Measurements from ENCODE around the gene ARID1A.

ARID1A gene

DNA sequence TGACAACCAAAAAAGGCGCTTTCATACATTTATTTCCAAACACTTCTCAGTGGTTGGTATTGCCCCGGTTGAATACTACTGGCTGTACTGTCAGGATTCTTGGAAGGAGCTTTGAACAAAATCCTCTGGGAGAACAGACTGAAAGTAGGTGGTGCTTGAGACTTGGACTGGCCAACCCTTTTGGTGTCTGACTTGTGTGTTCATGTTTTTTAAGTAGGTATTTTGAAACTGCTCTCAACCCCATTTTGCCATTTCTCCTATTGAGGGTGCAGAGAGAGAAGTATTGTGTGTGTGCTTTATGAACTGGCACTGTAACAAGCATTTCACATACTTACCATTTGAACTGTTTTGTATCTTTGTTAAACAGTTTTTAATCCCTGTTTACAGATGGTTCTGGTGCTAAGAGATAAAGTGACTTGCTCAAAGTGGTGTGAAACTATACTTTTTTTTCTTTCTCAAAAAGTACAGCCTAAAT, 21.2 kb downstream of the ARID1A start:
- Histone ChIP-seq H3K27me3 (ENCODE audit: low read depth, low read length) (no peaks in the 10 kb centered on the region), H3K4me1 (ENCODE audit: low read length) (peaks cover 6% of the 10 kb centered on the region; the same call in 1 of the 2 replicates), H3K4me2 (ENCODE audit: low read length) (no peak overlapping the region), H2AFZ (ENCODE audit: low read depth, low read length) (no peak overlapping the region), H3K79me2 (ENCODE audit: low read length) (peaks cover 99% of the 10 kb centered on the region), H3K36me3 (replicated peaks; ENCODE audit: low read depth, low read length) (peaks cover 19% of the 10 kb centered on the region), H3K9ac (ENCODE audit: low read length) (no peak overlapping the region), H3K27ac (ENCODE audit: low read length) (no peak overlapping the region), H3K4me3 (ENCODE audit: low read length) (no peak overlapping the region), H4K20me1 (ENCODE audit: insufficient read depth, low read length) (peaks cover 88% of the 10 kb centered on the region), H3K9me3 (ENCODE audit: insufficient read depth, low read length) (no peaks in the 10 kb centered on the region)
- TF ChIP-seq EZH2phosphoT487 (IDR thresholded peaks at IDR 0.05; ENCODE audit: low read depth): no peak
- TF ChIP-seq, protein P1, sequence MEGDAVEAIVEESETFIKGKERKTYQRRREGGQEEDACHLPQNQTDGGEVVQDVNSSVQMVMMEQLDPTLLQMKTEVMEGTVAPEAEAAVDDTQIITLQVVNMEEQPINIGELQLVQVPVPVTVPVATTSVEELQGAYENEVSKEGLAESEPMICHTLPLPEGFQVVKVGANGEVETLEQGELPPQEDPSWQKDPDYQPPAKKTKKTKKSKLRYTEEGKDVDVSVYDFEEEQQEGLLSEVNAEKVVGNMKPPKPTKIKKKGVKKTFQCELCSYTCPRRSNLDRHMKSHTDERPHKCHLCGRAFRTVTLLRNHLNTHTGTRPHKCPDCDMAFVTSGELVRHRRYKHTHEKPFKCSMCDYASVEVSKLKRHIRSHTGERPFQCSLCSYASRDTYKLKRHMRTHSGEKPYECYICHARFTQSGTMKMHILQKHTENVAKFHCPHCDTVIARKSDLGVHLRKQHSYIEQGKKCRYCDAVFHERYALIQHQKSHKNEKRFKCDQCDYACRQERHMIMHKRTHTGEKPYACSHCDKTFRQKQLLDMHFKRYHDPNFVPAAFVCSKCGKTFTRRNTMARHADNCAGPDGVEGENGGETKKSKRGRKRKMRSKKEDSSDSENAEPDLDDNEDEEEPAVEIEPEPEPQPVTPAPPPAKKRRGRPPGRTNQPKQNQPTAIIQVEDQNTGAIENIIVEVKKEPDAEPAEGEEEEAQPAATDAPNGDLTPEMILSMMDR (IDR thresholded peaks at IDR 0.05; ENCODE audit: low read depth, low read length): no peak

DNA sequence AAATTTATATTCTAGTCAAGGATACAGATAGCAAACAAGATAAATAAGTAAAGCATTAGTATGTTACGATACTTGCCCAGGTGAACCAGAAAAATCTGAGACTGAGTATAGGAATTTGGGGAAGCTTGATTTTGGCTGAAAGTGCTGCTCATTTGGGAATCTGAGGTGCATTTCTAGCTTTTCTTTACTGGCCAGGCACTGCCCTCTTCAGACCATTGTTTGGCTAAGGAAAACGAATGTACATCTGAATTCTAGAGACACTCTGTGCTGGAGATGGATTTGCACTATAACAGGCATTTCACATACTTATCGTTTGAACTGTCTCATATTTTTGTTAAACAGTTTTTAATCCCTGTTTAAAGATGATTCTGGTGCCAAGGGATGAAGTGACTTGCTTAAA, 23.4 kb downstream of the ARID1A start:
- Histone ChIP-seq H3K9ac (ENCODE audit: low read length) (no peak overlapping the region), H3K27ac (ENCODE audit: low read length) (no peak overlapping the region), H3K27me3 (ENCODE audit: low read depth, low read length) (no peaks in the 10 kb centered on the region), H3K36me3 (replicated peaks; ENCODE audit: low read depth, low read length) (peaks cover 15% of the 10 kb centered on the region), H3K4me2 (ENCODE audit: low read length) (no peak overlapping the region), H3K4me3 (ENCODE audit: low read length) (no peak overlapping the region), H3K4me1 (ENCODE audit: low read length) (peaks cover 10% of the 10 kb centered on the region), H3K79me2 (ENCODE audit: low read length) (peaks cover 99% of the 10 kb centered on the region), H3K9me3 (ENCODE audit: insufficient read depth, low read length) (no peaks in the 10 kb centered on the region), H2AFZ (ENCODE audit: low read depth, low read length) (no peak overlapping the region), H4K20me1 (ENCODE audit: insufficient read depth, low read length) (peaks cover 91% of the 10 kb centered on the region)
- TF ChIP-seq, protein P1 (IDR thresholded peaks at IDR 0.05; ENCODE audit: low read depth, low read length): no peak
- no peak for TF ChIP-seq EZH2phosphoT487 (IDR thresholded peaks at IDR 0.05; ENCODE audit: low read depth)

DNA sequence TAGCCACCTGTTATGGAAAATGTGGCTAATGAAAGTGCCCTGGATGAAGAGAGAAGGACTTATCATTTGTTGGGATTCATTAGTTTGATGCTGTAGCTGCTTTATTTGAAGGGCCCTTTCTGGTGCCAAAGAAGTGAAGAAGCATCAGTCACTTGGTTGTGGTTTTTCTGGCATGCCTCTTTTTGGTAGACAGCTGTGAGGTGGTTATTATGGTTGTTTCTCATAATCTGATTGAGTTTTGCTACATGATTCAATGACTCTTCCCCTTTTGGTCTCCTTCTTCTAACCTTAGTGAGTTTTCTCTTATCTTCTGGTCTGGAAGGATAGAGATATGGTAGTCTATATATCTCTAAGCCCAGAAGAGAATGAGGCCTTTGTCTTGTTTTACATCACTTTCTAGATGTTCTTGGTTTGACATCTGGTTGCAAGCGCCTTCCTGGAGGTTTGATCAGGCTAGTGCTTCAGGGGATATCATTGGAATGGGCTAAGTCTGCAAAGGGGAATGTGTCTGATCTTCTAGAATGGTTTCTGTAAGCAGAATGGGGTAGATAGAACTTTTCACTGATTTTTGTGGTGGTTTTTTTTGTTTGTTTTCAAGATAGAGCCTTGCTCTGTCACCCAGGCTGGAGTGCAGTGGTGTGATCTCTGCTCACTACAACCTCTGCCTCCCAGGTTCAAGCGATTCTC, 26.0 kb downstream of the ARID1A start:
- Histone ChIP-seq H3K36me3 (replicated peaks; ENCODE audit: low read depth, low read length) (peaks cover 9% of the 10 kb centered on the region), H3K27me3 (ENCODE audit: low read depth, low read length) (no peaks in the 10 kb centered on the region), H3K4me3 (ENCODE audit: low read length) (no peak overlapping the region), H3K4me1 (ENCODE audit: low read length) (peaks cover 14% of the 10 kb centered on the region), H3K9ac (ENCODE audit: low read length) (no peak overlapping the region), H3K9me3 (ENCODE audit: insufficient read depth, low read length) (no peaks in the 10 kb centered on the region), H4K20me1 (ENCODE audit: insufficient read depth, low read length) (peaks cover 93% of the 10 kb centered on the region), H3K4me2 (ENCODE audit: low read length) (no peak overlapping the region), H2AFZ (ENCODE audit: low read depth, low read length) (no peak overlapping the region), H3K27ac (ENCODE audit: low read length) (no peak overlapping the region), H3K79me2 (ENCODE audit: low read length) (peaks cover 99% of the 10 kb centered on the region)
- TF ChIP-seq, protein P1 (IDR thresholded peaks at IDR 0.05; ENCODE audit: low read depth, low read length): no peak
- TF ChIP-seq EZH2phosphoT487 (IDR thresholded peaks at IDR 0.05; ENCODE audit: low read depth): no peak

DNA sequence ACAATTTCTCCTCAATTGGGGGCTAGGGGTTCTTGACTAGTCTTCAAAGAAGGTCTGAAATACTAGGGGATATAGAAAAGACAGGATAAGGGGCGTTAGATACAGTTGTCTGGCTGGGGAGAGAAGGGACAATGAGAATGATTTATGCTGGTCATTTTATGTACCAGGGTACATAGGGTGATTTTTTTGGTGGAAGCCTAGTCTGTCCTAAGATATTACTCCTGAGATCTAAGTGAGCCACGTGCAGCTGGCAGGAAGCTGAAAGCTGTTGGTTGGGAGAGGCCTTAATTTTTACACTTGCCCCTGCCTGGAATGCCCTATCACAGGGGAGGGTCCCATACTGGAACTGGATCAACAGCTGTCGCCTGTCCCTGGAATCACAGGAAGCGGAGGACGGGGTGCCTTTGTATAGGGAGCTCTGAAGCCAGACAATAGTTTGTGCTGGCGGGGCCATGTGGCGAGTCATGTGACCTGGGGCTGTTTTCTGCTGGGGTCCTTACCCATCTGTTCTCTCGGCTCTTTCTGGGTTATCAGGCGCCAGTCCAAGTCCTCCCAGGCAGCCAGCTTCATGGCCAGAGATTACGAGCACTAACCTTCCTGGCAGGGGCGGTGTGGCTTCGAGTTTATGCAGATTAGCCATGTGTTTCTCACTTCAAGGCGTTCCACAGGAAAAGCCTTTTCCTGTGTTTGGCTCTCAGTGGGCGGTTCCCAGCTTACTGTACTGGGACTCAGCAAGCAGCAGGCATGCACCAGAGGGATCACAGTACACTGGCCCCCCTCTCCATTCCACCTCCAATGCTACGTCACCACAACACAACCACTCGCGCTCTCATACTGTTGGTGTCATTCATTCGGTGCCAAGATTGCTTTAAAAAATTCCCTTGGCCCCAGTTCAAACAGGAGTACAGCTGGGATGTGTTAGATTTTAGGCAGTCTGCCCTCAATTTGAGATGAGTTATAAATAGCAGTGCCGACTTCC, 27.5 kb downstream of the ARID1A start:
- no peak overlapping the region for H3K4me3 ChIP-seq (ENCODE audit: low read length)
- peaks cover 92% of the 10 kb centered on the region for H4K20me1 ChIP-seq (ENCODE audit: insufficient read depth, low read length)
- peaks cover 99% of the 10 kb centered on the region for H3K79me2 ChIP-seq (ENCODE audit: low read length)
- peaks cover 8% of the 10 kb centered on the region for H3K36me3 ChIP-seq (replicated peaks; ENCODE audit: low read depth, low read length)
- no peak overlapping the region for H2AFZ ChIP-seq (ENCODE audit: low read depth, low read length)
- H3K9me3 ChIP-seq (ENCODE audit: insufficient read depth, low read length): no peaks in the 10 kb centered on the region
- TF ChIP-seq, protein P1 (IDR thresholded peaks at IDR 0.05; ENCODE audit: low read depth, low read length): no peak
- TF ChIP-seq EZH2phosphoT487 (IDR thresholded peaks at IDR 0.05; ENCODE audit: low read depth): no peak
- H3K27ac ChIP-seq (ENCODE audit: low read length): no peak overlapping the region
- H3K4me2 ChIP-seq (ENCODE audit: low read length): no peak overlapping the region
- no peaks in the 10 kb centered on the region for H3K27me3 ChIP-seq (ENCODE audit: low read depth, low read length)
- H3K9ac ChIP-seq (ENCODE audit: low read length): no peak overlapping the region
- peaks cover 14% of the 10 kb centered on the region for H3K4me1 ChIP-seq (ENCODE audit: low read length)

All from OCI-LY3 (cell line).